Activated CD8-positive, alpha-beta memory T cell treated with anti-CD3 and anti-CD28 coated beads, Interleukin-2, amount 10 ng/mL, durations not matched to agents 7 days and 5 days (primary cell): ENCODE data around the gene ACAT2. TPM values are rescaled to one million over a fixed set of nuclear protein-coding genes. Genes with fewer than 3 reads are reported as not detected.
"Not testable (repeated sequence)": the region's sequence is repeated elsewhere in the genome, so short reads cannot be mapped to it uniquely, and the experiment has no call there.

Source experiments
- ATAC-seq: fragments of 150-1000 bp; cut with Tn5 transposase; one replicate; pipeline ENCODE4 v1.10.0; 2021; ENCODE audit warnings: moderate library complexity
- CTCF ChIA-PET: fragments of 350-600 bp; sonication (Branson Sonifier 250); formaldehyde crosslinking; loops from one replicate; lab custom pipeline; 2021; ENCODE audit warnings: antibody characterized with exemption; lab: Charles Lee
- DNase-seq: peaks from one replicate; pipeline ENCODE4 v3.0.0-alpha.2; 2020
- H3K27ac Mint-ChIP-seq: one replicate; pipeline ENCODE4 v1.8.0; 2021; ENCODE audit warnings: mild to moderate bottlenecking, mixed read lengths
- H3K27me3 Mint-ChIP-seq: one replicate; pipeline ENCODE4 v1.8.0; 2021; ENCODE audit warnings: mixed read lengths
- H3K36me3 Mint-ChIP-seq: one replicate; pipeline ENCODE4 v1.8.0; 2021; ENCODE audit warnings: mild to moderate bottlenecking, mixed read lengths
- H3K4me1 Mint-ChIP-seq: one replicate; pipeline ENCODE4 v1.8.0; 2021; ENCODE audit warnings: mixed read lengths
- H3K4me3 Mint-ChIP-seq: one replicate; pipeline ENCODE4 v1.8.0; 2021; ENCODE audit warnings: mild to moderate bottlenecking, moderate library complexity, mixed read lengths
- H3K9me3 Mint-ChIP-seq: one replicate; pipeline ENCODE4 v1.8.0; 2022; ENCODE audit warnings: low read depth, mixed read lengths
- total RNA-seq, 2 experiments: library from RNA; stranded (reverse); gene quantifications; one replicate each; pipeline ENCODE4 v1.2.3, GENCODE V29; 2021

Gene ACAT2
- total RNA-seq, 2 experiments from 2014 or later, result 95.4 to 128 TPM

DNA sequence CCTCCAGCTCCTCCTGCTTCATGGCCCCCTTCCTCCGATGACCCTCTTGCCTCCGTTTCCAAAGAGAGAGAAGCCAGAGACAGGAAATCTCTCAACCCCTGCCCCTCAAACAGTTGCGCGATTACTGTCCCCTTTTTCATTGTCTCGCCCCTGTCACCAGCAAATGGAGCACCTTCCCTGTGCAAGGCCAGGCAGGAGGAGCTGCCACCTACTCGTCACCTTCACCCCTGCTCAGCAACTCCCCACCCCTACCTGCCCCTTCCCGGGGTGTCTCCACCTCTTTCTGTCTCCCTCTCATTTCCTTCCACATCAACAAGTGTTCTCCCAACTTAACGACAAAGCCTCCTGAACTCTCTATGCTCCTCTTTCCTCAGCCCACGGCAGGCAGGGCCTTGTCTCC, 51.9 kb downstream of the ACAT2 start:
- H3K27ac Mint-ChIP-seq, result no peak overlapping the region
- no peak for DNase-seq
- no peaks in the 10 kb centered on the region for H3K36me3 Mint-ChIP-seq
- no peaks in the 10 kb centered on the region for H3K9me3 Mint-ChIP-seq
- peaks cover 2% of the 10 kb centered on the region for H3K4me1 Mint-ChIP-seq
- CTCF ChIA-PET, result no interaction called here
- H3K27me3 Mint-ChIP-seq, result no peaks in the 10 kb centered on the region
- no peak overlapping the region for H3K4me3 Mint-ChIP-seq
- no peak for ATAC-seq

DNA sequence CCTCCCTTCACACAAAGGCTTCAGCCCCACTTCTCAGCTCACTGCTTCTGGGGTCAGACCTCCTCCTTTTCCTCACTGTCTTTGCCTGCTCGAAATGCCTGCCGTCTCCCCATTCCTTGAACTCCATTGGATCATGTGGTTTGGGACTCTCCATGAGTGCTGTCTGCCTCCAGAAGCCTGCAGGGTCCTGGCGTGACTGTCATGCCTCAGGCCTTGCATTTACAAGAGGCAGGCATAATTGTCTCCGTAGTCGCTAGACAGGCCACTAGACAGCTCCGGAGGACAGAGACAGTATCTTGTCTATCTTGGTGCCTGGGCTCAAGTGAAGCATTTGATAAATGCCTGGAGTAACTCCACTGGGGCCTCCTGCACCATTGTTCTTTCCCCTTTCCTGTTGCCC, 53.6 kb downstream of the ACAT2 start:
- no peak for ATAC-seq
- CTCF ChIA-PET, result no interaction called here

DNA sequence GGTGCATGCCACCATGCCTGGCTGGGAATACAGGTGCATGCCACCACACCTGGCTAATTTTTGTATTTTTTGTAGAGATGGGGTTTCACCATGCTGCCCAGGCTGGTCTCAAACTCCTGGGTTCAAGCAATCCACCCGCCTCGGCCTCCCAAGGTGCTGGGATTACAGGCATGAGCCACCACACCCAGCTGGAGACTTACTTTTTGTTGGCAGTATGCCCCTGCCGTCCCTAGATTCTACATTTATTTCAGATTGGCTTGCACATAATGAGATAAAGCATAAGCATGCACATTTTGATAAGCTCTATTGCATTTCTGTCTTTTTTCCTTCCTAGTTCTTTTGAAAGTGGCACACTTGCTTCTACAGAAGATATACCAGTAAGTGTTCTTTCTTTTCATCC, 54.9 kb downstream of the ACAT2 start:
- H3K36me3 Mint-ChIP-seq, H3K27ac Mint-ChIP-seq, ATAC-seq: not testable (repeated sequence)

More for the DNA sequence above, 53.6 kb downstream of the ACAT2 start:
- no peak overlapping the region for H3K4me3 Mint-ChIP-seq
- no peak overlapping the region for H3K27ac Mint-ChIP-seq
- no peak for DNase-seq
- H3K9me3 Mint-ChIP-seq, result no peaks in the 10 kb centered on the region
- no peaks in the 10 kb centered on the region for H3K27me3 Mint-ChIP-seq
- no peaks in the 10 kb centered on the region for H3K36me3 Mint-ChIP-seq
- H3K4me1 Mint-ChIP-seq, result peaks cover 12% of the 10 kb centered on the region

GRCh38 chr6:159817951-159818739, 56.3 kb downstream of the ACAT2 start:
- DNase-seq, result no peak
- Mint-ChIP-seq H3K27ac (no peak overlapping the region), H3K36me3 (no peaks in the 10 kb centered on the region), H3K9me3 (no peaks in the 10 kb centered on the region), H3K4me3 (no peak overlapping the region), H3K4me1 (peaks cover 13% of the 10 kb centered on the region), H3K27me3 (no peaks in the 10 kb centered on the region)
- CTCF ChIA-PET, result no interaction called here
- ATAC-seq, result no peak

More for the DNA sequence above, 54.9 kb downstream of the ACAT2 start:
- DNase-seq, H3K4me3 Mint-ChIP-seq, H3K27me3 Mint-ChIP-seq, H3K9me3 Mint-ChIP-seq: not testable (repeated sequence)
- H3K4me1 Mint-ChIP-seq, result peaks cover 13% of the 10 kb centered on the region
- CTCF ChIA-PET, result interaction anchor here (1.3 kb wide), 1 partner anchor 25 kb away, joined by 3 read pairs; no protein-coding TSS in a partner anchor

DNA sequence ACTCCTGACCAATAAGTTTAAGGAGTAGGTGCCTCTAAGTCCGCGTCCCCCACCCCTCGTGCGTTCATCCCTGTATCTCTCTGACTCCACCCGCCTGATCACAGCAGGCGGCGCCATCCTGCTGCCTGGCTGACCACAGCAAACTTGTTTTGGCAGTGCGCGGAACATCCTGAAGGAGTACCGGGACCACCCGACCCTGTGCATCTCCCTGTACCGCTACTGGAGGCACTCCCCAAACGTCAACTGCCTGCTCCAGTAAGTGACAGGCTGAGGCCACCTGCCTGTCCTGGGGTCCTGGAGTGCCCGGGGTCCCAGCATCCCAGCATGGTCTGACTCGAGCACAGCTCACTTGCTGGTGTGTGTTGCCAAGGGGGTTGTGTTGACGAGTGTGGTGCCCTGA, 57.3 kb downstream of the ACAT2 start:
- DNase-seq, result no peak
- no peak overlapping the region for H3K27ac Mint-ChIP-seq
- no peaks in the 10 kb centered on the region for H3K36me3 Mint-ChIP-seq
- H3K4me1 Mint-ChIP-seq, result peaks cover 13% of the 10 kb centered on the region
- peak overlapping the region; percentile 54 for H3K4me3 Mint-ChIP-seq
- H3K9me3 Mint-ChIP-seq, result no peaks in the 10 kb centered on the region
- H3K27me3 Mint-ChIP-seq, result no peaks in the 10 kb centered on the region
- CTCF ChIA-PET, result interaction anchor here (0.8 to 2.2 kb wide), 2 partner anchors 10 to 28 kb away, joined by 3 to 7 read pairs; no protein-coding TSS in a partner anchor
- no peak for ATAC-seq

DNA sequence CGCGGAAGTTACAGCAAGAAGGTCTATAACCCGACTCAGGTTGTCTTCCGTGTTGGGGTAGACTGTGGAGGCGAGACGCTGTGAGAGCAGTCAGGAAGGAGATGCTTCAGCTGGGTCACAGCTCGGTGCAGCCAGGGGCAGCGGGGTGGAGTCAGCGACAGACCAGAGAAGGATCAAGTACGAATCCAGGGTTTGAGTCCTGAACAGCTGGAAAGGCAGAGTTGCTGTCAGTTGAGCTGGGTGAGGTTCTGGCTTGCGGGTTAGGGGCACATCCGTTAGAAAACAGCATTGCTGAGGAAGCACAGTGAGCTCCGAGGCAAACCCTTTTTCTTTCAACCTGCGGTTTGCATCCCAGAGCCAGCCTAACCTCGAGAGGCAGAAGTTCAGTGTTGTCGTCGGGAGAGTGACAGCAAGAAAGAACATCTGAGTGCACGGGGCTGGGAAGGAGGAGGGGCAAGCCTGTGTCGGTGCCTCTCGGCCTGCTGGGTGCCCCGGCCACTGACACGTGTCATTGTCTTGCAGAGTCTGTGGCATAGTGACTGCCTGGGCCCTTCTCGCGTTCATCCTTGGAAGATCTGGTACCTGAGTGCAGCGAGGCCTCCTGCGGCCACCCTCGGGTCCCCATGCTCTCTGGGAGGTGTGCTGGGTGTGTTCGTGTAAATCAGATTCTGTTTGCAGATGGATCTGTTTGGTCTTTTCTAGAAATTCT, 58.2 kb downstream of the ACAT2 start:
- no peaks in the 10 kb centered on the region for H3K36me3 Mint-ChIP-seq
- no peaks in the 10 kb centered on the region for H3K9me3 Mint-ChIP-seq
- H3K27ac Mint-ChIP-seq, result peak overlapping the region; percentile 78
- ATAC-seq (peak; percentile 76), DNase-seq (peak; percentile 63)
- H3K4me3 Mint-ChIP-seq, result peak overlapping the region; percentile 54
- H3K4me1 Mint-ChIP-seq, result peaks cover 13% of the 10 kb centered on the region
- CTCF ChIA-PET, result interaction anchor here (0.8 to 2.2 kb wide), 2 partner anchors 11 to 29 kb away, joined by 3 to 7 read pairs; no protein-coding TSS in a partner anchor
- no peaks in the 10 kb centered on the region for H3K27me3 Mint-ChIP-seq

- DNase-seq (no peak), ATAC-seq (no peak)
- H3K4me1 Mint-ChIP-seq, result peaks cover 13% of the 10 kb centered on the region
- no peaks in the 10 kb centered on the region for H3K27me3 Mint-ChIP-seq
- CTCF ChIA-PET, result interaction anchor here (2.2 kb wide), 1 partner anchor 30 kb away, joined by 7 read pairs; no protein-coding TSS in a partner anchor
- H3K4me3 Mint-ChIP-seq, result no peak overlapping the region
- H3K27ac Mint-ChIP-seq, result no peak overlapping the region
- no peaks in the 10 kb centered on the region for H3K9me3 Mint-ChIP-seq
- H3K36me3 Mint-ChIP-seq, result no peaks in the 10 kb centered on the region
Measured at GRCh38 chr6:159821122-159821521, 59.3 kb downstream of the ACAT2 start.

DNA sequence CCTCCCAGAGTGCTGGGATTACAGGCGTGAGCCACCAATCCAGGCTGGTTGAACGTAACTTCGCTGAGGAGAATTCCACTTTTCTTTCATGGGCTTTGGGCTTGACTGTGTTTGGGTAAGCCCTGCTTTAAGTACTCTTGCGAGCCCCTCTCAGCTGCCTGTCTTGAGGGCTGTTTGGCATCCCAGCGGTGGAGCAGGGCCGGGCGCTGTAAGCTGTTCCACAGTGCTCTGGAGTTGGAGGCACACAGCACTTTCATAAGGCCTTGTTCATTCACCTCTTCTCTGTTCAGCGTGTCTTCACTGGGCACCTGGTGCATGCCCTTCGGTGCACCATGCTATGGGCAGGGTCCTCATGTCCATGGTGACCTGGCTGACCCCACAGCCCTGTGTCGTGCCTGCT, 59.9 kb downstream of the ACAT2 start:
- CTCF ChIA-PET, result no interaction called here
- H3K36me3 Mint-ChIP-seq, result no peaks in the 10 kb centered on the region
- no peaks in the 10 kb centered on the region for H3K9me3 Mint-ChIP-seq
- H3K27me3 Mint-ChIP-seq, result no peaks in the 10 kb centered on the region
- peaks cover 13% of the 10 kb centered on the region for H3K4me1 Mint-ChIP-seq
- H3K27ac Mint-ChIP-seq, result no peak overlapping the region
- no peak for DNase-seq
- ATAC-seq, result no peak
- H3K4me3 Mint-ChIP-seq, result no peak overlapping the region

DNA sequence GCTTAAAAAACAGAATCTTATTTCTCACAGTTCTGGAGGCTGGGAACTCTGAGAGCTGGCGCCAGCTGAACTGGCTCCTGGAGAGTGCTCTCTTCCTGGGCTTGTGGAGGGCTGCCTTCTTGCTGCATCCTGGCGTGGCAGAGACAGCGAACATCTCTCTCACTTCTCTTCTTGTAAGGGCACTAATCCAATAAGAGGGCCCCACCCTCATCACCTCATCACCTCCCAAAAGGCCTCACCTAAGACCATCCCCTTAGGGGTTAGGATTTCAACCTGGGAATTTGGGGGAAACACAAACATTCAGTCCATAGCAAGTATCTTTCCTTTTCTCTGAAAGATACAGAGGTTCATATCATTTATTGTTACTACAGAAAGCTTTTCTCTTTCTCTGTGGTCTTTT, 62.1 kb downstream of the ACAT2 start:
- Mint-ChIP-seq H3K4me1 (peaks cover 13% of the 10 kb centered on the region), H3K4me3 (no peak overlapping the region), H3K9me3 (no peaks in the 10 kb centered on the region), H3K27me3 (no peaks in the 10 kb centered on the region), H3K27ac (no peak overlapping the region), H3K36me3 (no peaks in the 10 kb centered on the region)
- CTCF ChIA-PET, result no interaction called here
- ATAC-seq, result no peak
- DNase-seq, result no peak

DNA sequence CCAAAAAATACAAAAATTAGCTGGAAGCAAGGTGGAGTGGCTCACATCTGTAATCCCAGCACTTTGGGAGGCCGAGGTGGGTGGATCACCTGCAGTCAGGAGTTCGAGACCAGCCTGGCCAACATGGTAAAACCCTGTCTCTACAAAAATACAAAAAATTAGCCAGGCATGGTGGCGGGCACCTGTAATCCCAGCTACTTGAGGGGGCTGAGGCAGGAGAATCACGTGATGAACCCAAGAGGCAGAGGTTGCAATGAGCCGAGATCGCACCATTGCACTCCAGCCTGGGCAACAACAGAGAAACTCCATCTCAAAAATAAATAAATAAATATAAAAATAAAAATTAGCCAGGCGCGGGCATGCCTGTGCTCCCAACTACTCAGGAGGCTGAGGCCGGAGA, 62.8 kb downstream of the ACAT2 start:
- DNase-seq, ATAC-seq, H3K36me3 Mint-ChIP-seq, H3K9me3 Mint-ChIP-seq, H3K27me3 Mint-ChIP-seq, H3K4me3 Mint-ChIP-seq, CTCF ChIA-PET, H3K27ac Mint-ChIP-seq: not testable (repeated sequence)
- H3K4me1 Mint-ChIP-seq, result peaks cover 13% of the 10 kb centered on the region

- no peaks in the 10 kb centered on the region for H3K9me3 Mint-ChIP-seq
- no peaks in the 10 kb centered on the region for H3K36me3 Mint-ChIP-seq
- DNase-seq (no peak), ATAC-seq (no peak)
- H3K4me1 Mint-ChIP-seq, result peaks cover 7% of the 10 kb centered on the region
- H3K27me3 Mint-ChIP-seq, result peaks cover 5% of the 10 kb centered on the region
- H3K4me3 Mint-ChIP-seq, result no peak overlapping the region
- no peak overlapping the region for H3K27ac Mint-ChIP-seq
- CTCF ChIA-PET, result no interaction called here
Measured at GRCh38 chr6:159826004-159826403, 64.2 kb downstream of the ACAT2 start.

- no peaks in the 10 kb centered on the region for H3K36me3 Mint-ChIP-seq
- ATAC-seq, result no peak
- H3K27ac Mint-ChIP-seq, result no peak overlapping the region
- no peak for DNase-seq
- peaks cover 8% of the 10 kb centered on the region for H3K27me3 Mint-ChIP-seq
- CTCF ChIA-PET, result no interaction called here
- H3K4me3 Mint-ChIP-seq, result no peak overlapping the region
- H3K9me3 Mint-ChIP-seq, result no peaks in the 10 kb centered on the region
- peaks cover 7% of the 10 kb centered on the region for H3K4me1 Mint-ChIP-seq
Measured at GRCh38 chr6:159826968-159827647, 65.3 kb downstream of the ACAT2 start.

DNA sequence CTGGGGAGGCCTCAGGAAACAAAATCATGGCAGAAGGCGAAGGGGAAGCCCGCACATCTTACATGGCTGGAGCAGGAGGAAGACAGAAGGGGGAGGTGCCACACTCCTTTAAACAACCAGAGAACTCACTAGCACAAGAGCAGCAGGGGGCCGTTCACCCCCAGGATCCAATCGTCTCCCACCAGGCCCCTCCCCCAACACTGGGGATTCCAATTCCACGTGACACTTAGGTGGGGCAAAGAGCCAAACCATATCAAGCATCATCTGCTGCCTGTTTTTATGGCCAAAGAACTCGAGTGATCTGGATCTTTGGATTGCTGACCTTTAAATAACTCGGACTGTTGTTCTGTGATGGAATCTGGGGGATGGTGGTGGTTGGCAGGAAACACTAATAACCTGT, 66.2 kb downstream of the ACAT2 start:
- ATAC-seq, result no peak
- CTCF ChIA-PET, result no interaction called here
- H3K4me1 Mint-ChIP-seq, result peaks cover 7% of the 10 kb centered on the region
- no peak for DNase-seq
- no peaks in the 10 kb centered on the region for H3K9me3 Mint-ChIP-seq
- no peaks in the 10 kb centered on the region for H3K36me3 Mint-ChIP-seq
- peaks cover 8% of the 10 kb centered on the region for H3K27me3 Mint-ChIP-seq
- H3K4me3 Mint-ChIP-seq, result no peak overlapping the region
- H3K27ac Mint-ChIP-seq, result no peak overlapping the region
